MM.1S (cell line): ENCODE data around the gene TDRD3.

Source experiments
- DNase-seq: peaks from one replicate; pipeline ENCODE4 v3.0.0-alpha.2; 2015
- H2AFZ ChIP-seq: fragments of 300-600 bp; sonication (generic); 2 replicates; pipeline ENCODE4 v1.6.0; 2016; ENCODE audit warnings: antibody characterized with exemption, low read length
- H3F3A ChIP-seq: fragments of 300-600 bp; sonication (generic); 2 replicates; pipeline ENCODE4 v1.6.1; 2016; ENCODE audit warnings: mild to moderate bottlenecking, antibody characterized with exemption, low read length, moderate library complexity, mixed read lengths; ENCODE audit not compliant: insufficient read depth
- H3K27ac ChIP-seq: fragments of 300-600 bp; sonication (generic); 2 replicates; pipeline ENCODE4 v1.5.1; 2016; ENCODE audit warnings: mild to moderate bottlenecking, low read length
- H3K27me3 ChIP-seq: fragments of 300-600 bp; sonication (generic); replicated peaks from 2 replicates; pipeline ENCODE4 v1.6.0; 2016; ENCODE audit warnings: low read length; ENCODE audit not compliant: insufficient read depth
- H3K36me3 ChIP-seq: fragments of 300-600 bp; sonication (generic); replicated peaks from 2 replicates; pipeline ENCODE4 v1.6.1; 2016; ENCODE audit warnings: mild to moderate bottlenecking, low read length, mixed read lengths; ENCODE audit not compliant: insufficient read depth
- H3K4me1 ChIP-seq: fragments of 300-600 bp; sonication (generic); 2 replicates; pipeline ENCODE4 v1.6.1; 2016; ENCODE audit warnings: low read length, mixed read lengths
- H3K4me2 ChIP-seq: fragments of 300-600 bp; sonication (generic); 2 replicates; pipeline ENCODE4 v1.6.0; 2016; ENCODE audit warnings: low read depth, low read length
- H3K4me3 ChIP-seq: fragments of 300-600 bp; sonication (generic); 2 replicates; pipeline ENCODE4 v1.5.1; 2016; ENCODE audit warnings: low read length, mixed read lengths
- H3K79me2 ChIP-seq: fragments of 300-600 bp; sonication (generic); 2 replicates; pipeline ENCODE4 v1.6.1; 2016; ENCODE audit warnings: mixed run types, low read length, mixed read lengths
- H3K9ac ChIP-seq: fragments of 300-600 bp; sonication (generic); 2 replicates; pipeline ENCODE4 v1.6.1; 2016; ENCODE audit warnings: low read length, mixed read lengths
- H3K9me2 ChIP-seq: fragments of 300-600 bp; sonication (generic); replicated peaks from 2 replicates; pipeline ENCODE4 v1.6.1; 2016; ENCODE audit warnings: mild to moderate bottlenecking, low read length, mixed read lengths; ENCODE audit not compliant: insufficient read depth
- H3K9me3 ChIP-seq: fragments of 300-600 bp; sonication (generic); replicated peaks from 2 replicates; pipeline ENCODE4 v1.6.1; 2016; ENCODE audit warnings: mild to moderate bottlenecking, low read length, mixed read lengths; ENCODE audit not compliant: insufficient read depth
- H4K20me1 ChIP-seq: fragments of 300-600 bp; sonication (generic); 2 replicates; pipeline ENCODE4 v1.6.1; 2016; ENCODE audit warnings: mild to moderate bottlenecking, low read length, moderate library complexity, mixed read lengths; ENCODE audit not compliant: insufficient read depth
- EZH2 ChIP-seq: fragments of 300-600 bp; sonication (generic); optimal IDR thresholded peaks from 2 replicates; pipeline ENCODE3; 2017; ENCODE audit warnings: low read depth, mild to moderate bottlenecking, antibody characterized with exemption, low read length, mixed read lengths
- EZH2phosphoT487 ChIP-seq: fragments of 300-600 bp; sonication (generic); IDR thresholded peaks from 2 replicates; pipeline ENCODE4 v1.6.1; 2018; ENCODE audit warnings: antibody characterized with exemption, low read length
- TF ChIP-seq, protein P1 (sequence below): fragments of 300-600 bp; sonication (generic); IDR thresholded peaks from 2 replicates; pipeline ENCODE4 v1.5.1; 2016; ENCODE audit warnings: antibody characterized with exemption, low read length, mixed read lengths

Gene TDRD3

DNA sequence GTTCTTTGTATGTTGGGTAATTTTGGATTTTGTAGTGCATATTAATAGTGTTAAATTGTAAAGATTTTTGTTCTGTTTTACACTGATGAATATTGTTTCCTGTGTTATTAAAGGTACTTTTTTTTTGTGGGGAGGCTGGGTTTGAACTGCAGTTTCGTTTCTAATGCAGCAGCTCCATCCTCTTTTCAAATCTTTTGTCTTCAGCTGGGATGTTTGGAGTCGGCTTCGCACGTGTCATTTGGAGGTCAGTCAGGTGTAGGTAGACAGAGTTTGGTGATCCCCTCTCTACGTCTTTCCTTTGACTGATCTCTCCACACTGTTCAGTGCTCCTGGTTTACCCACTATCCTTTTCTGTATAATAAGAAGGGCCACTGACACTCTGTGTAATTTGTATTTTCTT is 30.3 kb downstream of the TDRD3 start:
- Histone ChIP-seq H3K4me3 (no peak overlapping the region), H3K9me3 (no peaks in the 10 kb centered on the region), H3F3A (peaks cover 2% of the 10 kb centered on the region; the same call in 1 of the 2 replicates), H3K27me3 (no peaks in the 10 kb centered on the region), H4K20me1 (no peaks in the 10 kb centered on the region), H2AFZ (0 out of 2 replicates have a peak overlapping the region, but pooled peaks have one; percentile 27), H3K27ac (peak overlapping the region; percentile 46; the same call in 1 of the 2 replicates), H3K9me2 (no peaks in the 10 kb centered on the region), H3K79me2 (no peaks in the 10 kb centered on the region), H3K4me2 (peak overlapping the region; percentile 45; the same call in 1 of the 2 replicates), H3K36me3 (no peaks in the 10 kb centered on the region), H3K4me1 (peaks cover 7% of the 10 kb centered on the region; the same call in 1 of the 2 replicates), H3K9ac (no peak overlapping the region)
- no peak for TF ChIP-seq EZH2phosphoT487
- TF ChIP-seq EZH2 = no peak
- peak; percentile 78 for DNase-seq

DNA sequence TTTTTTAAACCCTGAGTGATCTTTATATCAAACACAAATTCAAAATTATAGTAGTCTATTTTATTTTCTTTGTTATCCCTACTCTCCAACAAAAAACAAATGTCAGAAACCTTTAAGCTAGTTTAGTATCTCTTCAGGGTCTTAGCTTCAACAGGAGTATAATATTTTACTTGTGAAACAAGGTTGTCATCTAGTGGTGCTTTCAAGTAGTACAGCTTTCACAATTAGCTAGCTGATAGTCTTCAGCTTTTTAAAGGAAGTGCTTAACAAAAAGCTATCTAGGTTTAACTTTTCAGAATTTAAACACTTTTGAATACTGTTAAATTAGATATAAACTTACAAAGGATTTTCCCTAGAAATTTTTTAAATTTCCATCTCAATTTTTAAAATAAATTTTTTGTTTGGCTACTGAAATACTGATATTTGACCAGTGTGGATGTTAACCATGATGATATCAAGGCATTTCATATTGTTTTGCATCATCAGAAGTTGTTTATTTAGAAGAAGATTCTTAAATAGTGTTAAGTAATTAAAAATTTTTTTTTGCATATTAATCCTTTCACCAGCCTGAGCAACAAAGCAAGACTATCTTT is 34.2 kb downstream of the TDRD3 start:
- H3K27ac ChIP-seq = no peak overlapping the region
- no peaks in the 10 kb centered on the region for H3K79me2 ChIP-seq
- DNase-seq = peak; percentile 62
- peaks cover 2% of the 10 kb centered on the region; the same call in 1 of the 2 replicates for H3F3A ChIP-seq
- peaks cover 7% of the 10 kb centered on the region; the same call in 1 of the 2 replicates for H3K4me1 ChIP-seq
- no peaks in the 10 kb centered on the region for H3K36me3 ChIP-seq
- no peaks in the 10 kb centered on the region for H3K27me3 ChIP-seq
- H3K4me2 ChIP-seq = no peak overlapping the region
- TF ChIP-seq EZH2 = no peak
- no peak for TF ChIP-seq EZH2phosphoT487
- TF ChIP-seq, protein P1, sequence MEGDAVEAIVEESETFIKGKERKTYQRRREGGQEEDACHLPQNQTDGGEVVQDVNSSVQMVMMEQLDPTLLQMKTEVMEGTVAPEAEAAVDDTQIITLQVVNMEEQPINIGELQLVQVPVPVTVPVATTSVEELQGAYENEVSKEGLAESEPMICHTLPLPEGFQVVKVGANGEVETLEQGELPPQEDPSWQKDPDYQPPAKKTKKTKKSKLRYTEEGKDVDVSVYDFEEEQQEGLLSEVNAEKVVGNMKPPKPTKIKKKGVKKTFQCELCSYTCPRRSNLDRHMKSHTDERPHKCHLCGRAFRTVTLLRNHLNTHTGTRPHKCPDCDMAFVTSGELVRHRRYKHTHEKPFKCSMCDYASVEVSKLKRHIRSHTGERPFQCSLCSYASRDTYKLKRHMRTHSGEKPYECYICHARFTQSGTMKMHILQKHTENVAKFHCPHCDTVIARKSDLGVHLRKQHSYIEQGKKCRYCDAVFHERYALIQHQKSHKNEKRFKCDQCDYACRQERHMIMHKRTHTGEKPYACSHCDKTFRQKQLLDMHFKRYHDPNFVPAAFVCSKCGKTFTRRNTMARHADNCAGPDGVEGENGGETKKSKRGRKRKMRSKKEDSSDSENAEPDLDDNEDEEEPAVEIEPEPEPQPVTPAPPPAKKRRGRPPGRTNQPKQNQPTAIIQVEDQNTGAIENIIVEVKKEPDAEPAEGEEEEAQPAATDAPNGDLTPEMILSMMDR = peak; percentile 64
- no peaks in the 10 kb centered on the region for H3K9me3 ChIP-seq
- H2AFZ ChIP-seq = no peak overlapping the region
- H3K4me3 ChIP-seq = no peak overlapping the region
- H3K9ac ChIP-seq = no peak overlapping the region
- H3K9me2 ChIP-seq = no peaks in the 10 kb centered on the region
- H4K20me1 ChIP-seq = no peaks in the 10 kb centered on the region

DNA sequence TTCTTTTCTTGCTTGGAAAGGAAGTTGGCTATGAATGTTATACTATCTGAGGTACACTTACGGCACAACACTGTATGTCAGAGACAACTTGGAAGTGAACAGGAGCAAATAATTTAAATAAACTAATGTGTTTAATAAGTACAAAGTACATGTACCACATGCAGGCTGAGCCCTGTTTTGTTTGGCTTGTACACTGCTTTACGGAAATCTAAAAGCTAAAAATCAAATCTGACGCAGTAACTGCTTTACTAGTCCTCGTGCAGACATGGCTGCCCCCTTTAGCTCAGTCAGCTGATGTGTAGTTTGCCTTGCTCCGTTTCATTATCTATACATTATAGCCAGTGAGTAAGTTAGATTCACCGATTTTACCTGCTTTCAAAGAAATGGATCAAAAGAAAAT is 36.5 kb downstream of the TDRD3 start:
- Histone ChIP-seq H4K20me1 (no peaks in the 10 kb centered on the region), H3K27me3 (no peaks in the 10 kb centered on the region), H3K4me2 (no peak overlapping the region), H3K4me1 (no peaks in the 10 kb centered on the region), H2AFZ (no peak overlapping the region), H3K9me2 (no peaks in the 10 kb centered on the region), H3K79me2 (peaks cover 3% of the 10 kb centered on the region; the same call in 1 of the 2 replicates), H3K27ac (no peak overlapping the region), H3K9ac (no peak overlapping the region), H3K4me3 (no peak overlapping the region), H3K9me3 (no peaks in the 10 kb centered on the region), H3F3A (no peaks in the 10 kb centered on the region), H3K36me3 (no peaks in the 10 kb centered on the region)
- DNase-seq = no peak
- no peak for TF ChIP-seq EZH2phosphoT487
- TF ChIP-seq EZH2 = no peak
- TF ChIP-seq, protein P1 = no peak
